ENCODE measurements around the gene PFKM. TPM values are rescaled to one million over a fixed set of nuclear protein-coding genes. Genes with fewer than 3 reads are reported as not detected.
A peak's percentile ranks its signal among the peaks of the same experiment; 100 is the strongest.

Gene PFKM
- total RNA-seq, 2 experiments from 2014 or later: 59.7 to 65.8 TPM

- intact Hi-C loops (cut with micrococcal nuclease): loop anchor here (2.0 kb wide), 1 partner anchor 52 kb away; the partner anchor contains the start of gene ASB8
- peak overlapping the region; percentile 93 for H3K27ac Mint-ChIP-seq
- CTCF ChIA-PET: interaction anchor here (2.7 kb wide), 1 partner anchor 85 kb away, joined by 12 read pairs; no protein-coding TSS in a partner anchor
Measured at GRCh38 chr12:48104531-48104930, 14.6 kb upstream of the PFKM start.

GRCh38 chr12:48105321-48105866, 13.8 kb upstream of the PFKM start:
- TF ChIP-seq CTCF (IDR thresholded peaks at IDR 0.05): no peak
- no peaks in the 10 kb centered on the region for H3K9me3 Mint-ChIP-seq
- DNase-seq: peak; percentile 53
- peak overlapping the region; percentile 96 for H3K4me3 Mint-ChIP-seq
- H3K27ac Mint-ChIP-seq: peak overlapping the region; percentile 93
- ChIA-PET CTCF (interaction anchor here (0.7 to 2.7 kb wide), 7 partner anchors 14 to 84 kb away, joined by 3 to 12 read pairs (median 4); partner anchors contain the start of genes ASB8 and PFKM), POLR2A (interaction anchor here (0.6 to 3.5 kb wide), 9 partner anchors 12 to 983 kb away, joined by 3 to 25 read pairs (median 4); partner anchors contain the start of gene ASB8)
- ATAC-seq: peak; percentile 26
- peaks cover 6% of the 10 kb centered on the region for H3K36me3 Mint-ChIP-seq (ENCODE audit: low read depth)
- peaks cover 53% of the 10 kb centered on the region for H3K4me1 Mint-ChIP-seq (ENCODE audit: low read depth)
- no peaks in the 10 kb centered on the region for H3K27me3 Mint-ChIP-seq
- intact Hi-C loops (cut with micrococcal nuclease): loop anchor here (2.0 kb wide), 1 partner anchor 51 kb away; the partner anchor contains the start of gene ASB8

More at GRCh38 chr12:48104531-48104930, 14.6 kb upstream of the PFKM start:
- no peaks in the 10 kb centered on the region for H3K9me3 Mint-ChIP-seq
- TF ChIP-seq CTCF (IDR thresholded peaks at IDR 0.05): no peak
- H3K27me3 Mint-ChIP-seq: no peaks in the 10 kb centered on the region
- ATAC-seq: no peak
- H3K4me3 Mint-ChIP-seq: peak overlapping the region; percentile 96
- H3K36me3 Mint-ChIP-seq (ENCODE audit: low read depth): peaks cover 6% of the 10 kb centered on the region
- DNase-seq: no peak
- POLR2A ChIA-PET: interaction anchor here (0.7 to 3.5 kb wide), 3 partner anchors 14 to 174 kb away, joined by 3 to 25 read pairs (median 4); partner anchors contain the start of gene ASB8
- peaks cover 50% of the 10 kb centered on the region for H3K4me1 Mint-ChIP-seq (ENCODE audit: low read depth)

- DNase-seq (peak; percentile 92), ATAC-seq (peak; percentile 87)
- intact Hi-C loops (cut with micrococcal nuclease): loop anchor here (2.0 kb wide), 1 partner anchor 51 kb away; the partner anchor contains the start of gene ASB8
- CTCF ChIA-PET: interaction anchor here (0.7 to 1.9 kb wide), 8 partner anchors 13 to 92 kb away, joined by 3 to 11 read pairs (median 4); partner anchors contain the start of genes ASB8 and PFKM
- peaks cover 53% of the 10 kb centered on the region for H3K4me1 Mint-ChIP-seq (ENCODE audit: low read depth)
- H3K4me3 Mint-ChIP-seq: peak within 1 kb of the TSS; percentile 96
- no peak for TF ChIP-seq CTCF (IDR thresholded peaks at IDR 0.05)
- H3K27me3 Mint-ChIP-seq: no peaks in the 10 kb centered on the region
- no peaks in the 10 kb centered on the region for H3K9me3 Mint-ChIP-seq
- POLR2A ChIA-PET: interaction anchor here (0.6 to 3.5 kb wide), 12 partner anchors 11 to 982 kb away, joined by 3 to 25 read pairs (median 4); partner anchors contain the start of gene ASB8
- peaks cover 6% of the 10 kb centered on the region for H3K36me3 Mint-ChIP-seq (ENCODE audit: low read depth)
- peak within 1 kb of the TSS; percentile 93 for H3K27ac Mint-ChIP-seq
Measured at GRCh38 chr12:48105867-48106680, 13.1 kb upstream of the PFKM start, which contains the start of gene SENP1. TSS of gene SENP1 (minus strand) at chr12:48106079. CDS start at chr12:48101472, 4,607 bp downstream.

GRCh38 chr12:48106681-48107613, 12.2 kb upstream of the PFKM start:
- ChIA-PET POLR2A (interaction anchor here (0.6 to 3.5 kb wide), 8 partner anchors 10 to 262 kb away, joined by 3 to 25 read pairs (median 4); partner anchors contain the start of genes ASB8 and PFKM), CTCF (interaction anchor here (0.8 to 1.9 kb wide), 11 partner anchors 8 to 202 kb away, joined by 3 to 6 read pairs (median 3); partner anchors contain the start of gene ASB8)
- DNase-seq: peak; percentile 8
- H3K27me3 Mint-ChIP-seq: no peaks in the 10 kb centered on the region
- peaks cover 6% of the 10 kb centered on the region for H3K36me3 Mint-ChIP-seq (ENCODE audit: low read depth)
- no peaks in the 10 kb centered on the region for H3K9me3 Mint-ChIP-seq
- TF ChIP-seq CTCF (IDR thresholded peaks at IDR 0.05): no peak
- no peak for ATAC-seq
- peaks cover 46% of the 10 kb centered on the region for H3K4me1 Mint-ChIP-seq (ENCODE audit: low read depth)
- peak overlapping the region; percentile 96 for H3K4me3 Mint-ChIP-seq
- H3K27ac Mint-ChIP-seq: peak overlapping the region; percentile 93
- intact Hi-C loops (cut with micrococcal nuclease): no loop called here
